Upper lobe of left lung (tissue), 6 donors: ENCODE measurements around the gene MYO18B. TPM values are rescaled to one million over a fixed set of nuclear protein-coding genes. Genes with fewer than 3 reads are reported as not detected.
A peak's percentile ranks its signal among the peaks of the same experiment; 100 is the strongest.

Source experiments
- ATAC-seq, 2 donors: fragments of 200-7000 bp; cut with Tn5 transposase; one replicate each; pipeline ENCODE4 v1.9.1; 2022; ENCODE audit warnings: mild to moderate bottlenecking in 2 of 2, moderate library complexity in 2 of 2; ENCODE audit not compliant: low FRiP score in 2 of 2
- DNase-seq, 2 donors: peaks; one replicate each; pipeline ENCODE4 v3.0.0-alpha.2; 2019 to 2020
- H3K27ac ChIP-seq, 4 donors: fragments of 200-600 bp; sonication (generic); one replicate each; pipeline ENCODE4 v1.5.1; 2016 to 2019
- H3K27me3 ChIP-seq, 4 donors: fragments of 200-600 bp; sonication (generic); one replicate each; pipeline ENCODE4 v1.5.1; 2017 to 2019
- H3K36me3 ChIP-seq, 4 donors: fragments of 200-600 bp; sonication (generic); one replicate each; pipeline ENCODE4 v1.5.1; 2016 to 2019
- H3K4me1 ChIP-seq, 4 donors: fragments of 200-600 bp; sonication (generic); one replicate each; pipeline ENCODE4 v1.5.1; 2018 to 2019
- H3K4me3 ChIP-seq, 4 donors: fragments of 200-600 bp; sonication (generic); one replicate each; pipeline ENCODE4 v1.5.1; 2017 to 2019; ENCODE audit warnings: mild to moderate bottlenecking in 2 of 4, moderate library complexity in 1 of 4
- H3K9me3 ChIP-seq, 4 donors: fragments of 200-600 bp; sonication (generic); one replicate each; pipeline ENCODE4 v1.5.1; 2018 to 2019
- EP300 ChIP-seq, 4 donors: sonication (generic); formaldehyde crosslinking; IDR thresholded peaks; one replicate each; pipeline ENCODE4 v1.5.1; 2017; ENCODE audit warnings: antibody characterized with exemption in 4 of 4, control low read depth in 2 of 4
- POLR2A ChIP-seq, 4 donors: fragments of 450-650 bp; IDR thresholded peaks; one replicate each; pipeline ENCODE4 v1.5.1; 2016 to 2017; ENCODE audit warnings: antibody characterized with exemption in 4 of 4, mild to moderate bottlenecking in 2 of 4
- POLR2AphosphoS5 ChIP-seq, 2 donors: sonication (generic); formaldehyde crosslinking; IDR thresholded peaks; one replicate each; pipeline ENCODE4 v1.5.1; 2017; ENCODE audit warnings: antibody characterized with exemption in 2 of 2
- WGBS, 2 donors: methylation state at CpG; one replicate each; pipeline ENCODE4 v1.1.5; 2017 to 2018; 5-methylcytosine and 5-hydroxymethylcytosine counted together
- total RNA-seq, 6 donors: library from RNA; depleted of rRNA in 4 of 6; stranded (reverse); fragments of >200 nt in 4 of 6; gene quantifications; one replicate each; pipeline versions ENCODE4 v1.1.0 to v1.2.1, GENCODE V29; 2016 to 2021
- TF ChIP-seq, protein P1 (sequence below), 6 experiments: fragments of 450-650 bp in 4 of 6; fragments of 200-600 bp in 2 of 6; sonication (generic) in 2 of 6; IDR thresholded peaks; one replicate each; pipeline ENCODE4 v1.5.1; 2016 to 2019; ENCODE audit warnings: antibody characterized with exemption in 6 of 6
- donor health status: DM: no; HTN: no; CAD: no; lungs with moderate emphysema.
- donor health status: DM: no; HTN: yes; CAD: no; lungs with severe emphysema.

Gene MYO18B
- total RNA-seq, 6 donors from 2014 or later: 0.09 to 1.3 (median 0.17) TPM; not detected in 3

DNA sequence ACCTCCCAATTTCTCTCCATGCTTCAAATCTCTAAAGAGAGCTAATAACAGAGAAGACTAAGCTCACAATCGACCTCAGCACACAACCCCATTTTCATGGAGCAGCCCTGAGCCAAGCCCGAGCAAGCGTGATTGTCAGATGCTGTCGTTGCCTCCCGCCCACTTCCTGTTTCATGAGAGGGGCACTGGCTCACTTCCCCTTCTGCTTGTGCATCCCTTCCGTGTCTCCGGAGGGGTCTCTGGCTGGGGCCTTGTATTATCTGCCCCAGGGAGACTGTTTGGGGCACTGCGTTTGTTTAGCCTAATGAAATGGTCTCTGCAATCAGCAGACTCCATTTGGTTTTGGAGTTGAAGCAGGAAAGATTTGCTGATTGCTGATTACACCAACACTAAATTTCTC lies 246.0 kb downstream of the MYO18B start:
- TF ChIP-seq, protein P1, sequence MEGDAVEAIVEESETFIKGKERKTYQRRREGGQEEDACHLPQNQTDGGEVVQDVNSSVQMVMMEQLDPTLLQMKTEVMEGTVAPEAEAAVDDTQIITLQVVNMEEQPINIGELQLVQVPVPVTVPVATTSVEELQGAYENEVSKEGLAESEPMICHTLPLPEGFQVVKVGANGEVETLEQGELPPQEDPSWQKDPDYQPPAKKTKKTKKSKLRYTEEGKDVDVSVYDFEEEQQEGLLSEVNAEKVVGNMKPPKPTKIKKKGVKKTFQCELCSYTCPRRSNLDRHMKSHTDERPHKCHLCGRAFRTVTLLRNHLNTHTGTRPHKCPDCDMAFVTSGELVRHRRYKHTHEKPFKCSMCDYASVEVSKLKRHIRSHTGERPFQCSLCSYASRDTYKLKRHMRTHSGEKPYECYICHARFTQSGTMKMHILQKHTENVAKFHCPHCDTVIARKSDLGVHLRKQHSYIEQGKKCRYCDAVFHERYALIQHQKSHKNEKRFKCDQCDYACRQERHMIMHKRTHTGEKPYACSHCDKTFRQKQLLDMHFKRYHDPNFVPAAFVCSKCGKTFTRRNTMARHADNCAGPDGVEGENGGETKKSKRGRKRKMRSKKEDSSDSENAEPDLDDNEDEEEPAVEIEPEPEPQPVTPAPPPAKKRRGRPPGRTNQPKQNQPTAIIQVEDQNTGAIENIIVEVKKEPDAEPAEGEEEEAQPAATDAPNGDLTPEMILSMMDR (IDR thresholded peaks at IDR 0.05): no peak
- TF ChIP-seq EP300 (IDR thresholded peaks at IDR 0.05) (no peak), POLR2A (IDR thresholded peaks at IDR 0.05) (no peak), POLR2AphosphoS5 (IDR thresholded peaks at IDR 0.05) (no peak)
- WGBS, 2 donors: 30 to 42% methylated on average over 7 to 8 of the region's 8 CpGs
- Histone ChIP-seq H3K27me3 (no peaks in the 10 kb centered on the region), H3K4me1 (no peaks in the 10 kb centered on the region), H3K9me3 (no peaks in the 10 kb centered on the region), H3K4me3 (no peak overlapping the region), H3K36me3 (no peaks in the 10 kb centered on the region), H3K27ac (no peak overlapping the region)
- no peak for DNase-seq
- ATAC-seq: no peak

GRCh38 chr22:25990940-25991339 lies 249.0 kb downstream of the MYO18B start:
- Histone ChIP-seq H3K4me1 (no peaks in the 10 kb centered on the region), H3K9me3 (no peaks in the 10 kb centered on the region), H3K4me3 (no peak overlapping the region), H3K36me3 (no peaks in the 10 kb centered on the region), H3K27ac (no peak overlapping the region), H3K27me3 (no peaks in the 10 kb centered on the region)
- no peak for ATAC-seq
- WGBS, 2 donors: 74 to 82% methylated on average over 8 of the region's 8 CpGs
- no peak for DNase-seq
- TF ChIP-seq POLR2A (IDR thresholded peaks at IDR 0.05) (no peak), EP300 (IDR thresholded peaks at IDR 0.05) (no peak), POLR2AphosphoS5 (IDR thresholded peaks at IDR 0.05) (no peak)
- TF ChIP-seq, protein P1 (IDR thresholded peaks at IDR 0.05): no peak

DNA sequence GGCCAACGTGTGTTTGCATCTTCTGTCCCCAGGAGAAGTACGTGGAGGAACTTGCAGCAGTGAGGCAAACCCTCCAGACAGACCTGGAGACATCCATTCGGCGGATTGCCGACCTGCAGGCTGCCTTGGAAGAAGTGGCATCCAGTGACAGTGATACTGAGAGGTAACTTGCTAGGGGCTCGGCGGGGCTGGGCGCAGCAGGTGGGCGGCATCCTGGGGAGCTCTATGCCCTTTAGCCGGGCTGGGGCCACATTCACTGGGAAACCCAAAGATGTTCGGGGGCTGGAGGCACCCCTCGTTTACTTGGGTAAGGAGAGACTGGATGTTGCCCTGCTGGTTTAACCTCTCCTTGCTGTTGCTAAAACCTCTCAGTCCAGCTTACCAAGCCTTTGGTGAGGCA lies 250.3 kb downstream of the MYO18B start:
- WGBS, 2 donors: 64 to 80% methylated on average over 3 to 12 of the region's 12 CpGs
- ATAC-seq: no peak
- Histone ChIP-seq H3K9me3 (no peaks in the 10 kb centered on the region), H3K27me3 (no peaks in the 10 kb centered on the region), H3K4me1 (no peaks in the 10 kb centered on the region), H3K27ac (no peak overlapping the region), H3K4me3 (no peak overlapping the region), H3K36me3 (no peaks in the 10 kb centered on the region)
- TF ChIP-seq EP300 (IDR thresholded peaks at IDR 0.05) (no peak), POLR2A (IDR thresholded peaks at IDR 0.05) (no peak), POLR2AphosphoS5 (IDR thresholded peaks at IDR 0.05) (no peak)
- TF ChIP-seq, protein P1 (IDR thresholded peaks at IDR 0.05): no peak
- peak in 1 of 2 donors; percentile 51 for DNase-seq

DNA sequence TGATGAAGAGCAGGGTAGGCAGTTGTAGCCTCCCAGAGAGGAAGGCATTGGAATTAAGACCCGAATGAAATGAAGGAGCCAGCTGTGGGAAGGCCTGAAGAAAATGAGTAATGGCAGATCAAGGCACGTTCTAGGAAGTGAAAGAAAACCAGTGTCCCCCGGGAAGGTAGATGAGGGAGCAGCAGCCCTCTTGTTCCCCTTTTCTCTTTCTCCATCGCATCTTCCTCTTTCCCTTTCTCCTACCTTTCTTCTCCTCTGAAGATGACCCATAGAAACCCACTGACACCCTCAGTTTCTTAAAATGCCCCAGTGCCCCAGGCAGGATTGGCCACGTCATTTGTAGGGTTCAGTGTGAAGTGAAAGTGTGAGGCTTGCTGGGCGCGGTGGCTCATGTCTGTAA lies 254.7 kb downstream of the MYO18B start:
- H3K27me3 ChIP-seq: no peaks in the 10 kb centered on the region
- H3K36me3 ChIP-seq: no peaks in the 10 kb centered on the region
- H3K4me1 ChIP-seq: no peaks in the 10 kb centered on the region
- no peak overlapping the region for H3K4me3 ChIP-seq
- no peaks in the 10 kb centered on the region for H3K9me3 ChIP-seq
- ATAC-seq (no peak), DNase-seq (no peak)
- no peak overlapping the region for H3K27ac ChIP-seq
- TF ChIP-seq POLR2A (IDR thresholded peaks at IDR 0.05) (no peak), EP300 (IDR thresholded peaks at IDR 0.05) (no peak), POLR2AphosphoS5 (IDR thresholded peaks at IDR 0.05) (no peak)
- TF ChIP-seq, protein P1 (IDR thresholded peaks at IDR 0.05): no peak
- WGBS, 2 donors: 67 to 78% methylated on average over 7 of the region's 7 CpGs
